Smooth muscle cell (in vitro differentiated cells): ENCODE results near the gene ZBTB7B. TPM values are rescaled to one million over a fixed set of nuclear protein-coding genes. Genes with fewer than 3 reads are reported as not detected.
A peak's percentile ranks its signal among the peaks of the same experiment; 100 is the strongest.

Source experiments
- DNase-seq: peaks from one replicate; lab custom pipeline; 2025; ENCODE audit not compliant: unreplicated experiment; lab: John Stamatoyannopoulos, UW
- H2AFZ ChIP-seq: fragments of 200-600 bp; sonication (generic); 2 replicates; pipeline ENCODE4 v1.6.0; 2016; ENCODE audit warnings: antibody characterized with exemption, low read depth, mild to moderate bottlenecking
- H3F3A ChIP-seq: fragments of 200-600 bp; sonication (generic); 2 replicates; pipeline ENCODE4 v1.6.0; 2017; ENCODE audit warnings: antibody characterized with exemption, low read depth
- H3K27ac ChIP-seq: fragments of 200-600 bp; sonication (generic); 2 replicates; pipeline ENCODE4 v1.5.1; 2016; ENCODE audit warnings: low read depth, mild to moderate bottlenecking
- H3K27me3 ChIP-seq: fragments of 200-600 bp; sonication (generic); 2 replicates; pipeline ENCODE4 v1.6.1; 2016; ENCODE audit warnings: low read depth, mild to moderate bottlenecking
- H3K36me3 ChIP-seq: fragments of 200-600 bp; sonication (generic); 2 replicates; pipeline ENCODE4 v1.5.1; 2016; ENCODE audit warnings: low read depth
- H3K4me1 ChIP-seq: fragments of 200-600 bp; sonication (generic); 2 replicates; pipeline ENCODE4 v1.5.1; 2016; ENCODE audit warnings: low read depth
- H3K4me2 ChIP-seq: fragments of 200-600 bp; sonication (generic); 2 replicates; pipeline ENCODE4 v1.6.0; 2016; ENCODE audit warnings: mild to moderate bottlenecking
- H3K4me3 ChIP-seq: fragments of 200-600 bp; sonication (generic); 2 replicates; pipeline ENCODE4 v1.5.1; 2016; ENCODE audit warnings: mild to moderate bottlenecking
- H3K79me2 ChIP-seq: fragments of 200-600 bp; sonication (generic); 2 replicates; pipeline ENCODE4 v1.6.0; 2016; ENCODE audit warnings: low read depth, mild to moderate bottlenecking
- H3K9ac ChIP-seq: fragments of 200-600 bp; sonication (generic); 2 replicates; pipeline ENCODE4 v1.6.0; 2016; ENCODE audit warnings: low read depth
- H3K9me3 ChIP-seq: fragments of 200-600 bp; sonication (generic); replicated peaks from 2 replicates; pipeline ENCODE4 v1.5.1; 2016; ENCODE audit warnings: low read depth
- H4K20me1 ChIP-seq: fragments of 200-600 bp; sonication (generic); 2 replicates; pipeline ENCODE4 v1.6.0; 2016; ENCODE audit warnings: low read depth
- whole genome bisulfite sequencing: methylation state at CpG from one replicate; pipeline ENCODE4 v1.1.7; 2016; ENCODE audit warnings: low lambda C conversion rate; 5-methylcytosine and 5-hydroxymethylcytosine counted together
- polyA plus RNA-seq: library from polyadenylated mRNA; unstranded; fragments of >200 nt; fragmentation: Nextera tagmentation; extraction: Ambion mirVana; gene quantifications from 2 replicates; pipeline ENCODE4 v1.2.1, GENCODE V29; 2016
- total RNA-seq: library from RNA; depleted of rRNA; stranded (reverse); fragments of >200 nt; gene quantifications from 2 replicates; pipeline ENCODE4 v1.2.3, GENCODE V29; 2014
- TF ChIP-seq, protein P1 (sequence below): fragments of 200-600 bp; sonication (generic); IDR thresholded peaks from 2 replicates; pipeline ENCODE4 v1.5.1; 2017; ENCODE audit warnings: borderline replicate concordance, mild to moderate bottlenecking, antibody characterized with exemption; ENCODE audit not compliant: insufficient read depth, poor library complexity, severe bottlenecking

ZBTB7B gene
- total and polyA plus RNA-seq, 2 experiments from 2014 or later = 7.5 to 15.5 TPM

DNA sequence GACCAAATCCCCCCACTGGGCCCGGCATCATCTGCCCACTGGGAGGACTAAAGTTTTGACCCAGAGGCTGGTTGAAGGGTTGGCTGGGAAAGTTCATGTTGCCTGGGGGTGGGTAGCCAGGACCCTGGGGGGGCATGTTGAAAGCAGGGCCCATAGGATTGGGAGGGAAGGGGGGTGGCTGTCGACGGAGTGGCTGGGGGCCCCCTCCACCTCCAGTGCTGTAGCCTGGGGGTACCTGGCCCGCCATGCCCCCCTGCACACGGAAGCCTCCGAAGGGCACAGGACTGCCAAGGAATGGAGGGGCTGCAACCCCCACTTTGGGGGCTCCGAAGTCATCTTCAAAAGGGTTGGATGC is 43.2 kb upstream of the ZBTB7B start:
- 95% methylated on average over 7 of the region's 7 CpGs for WGBS
- Histone ChIP-seq H3K27me3 (no peaks in the 10 kb centered on the region), H3K27ac (no peak overlapping the region), H2AFZ (no peak overlapping the region), H3K79me2 (peaks cover 15% of the 10 kb centered on the region), H3K9me3 (no peaks in the 10 kb centered on the region), H3K9ac (no peak overlapping the region), H3K4me1 (peaks cover 35% of the 10 kb centered on the region), H4K20me1 (no peaks in the 10 kb centered on the region), H3K36me3 (peaks cover 5% of the 10 kb centered on the region), H3K4me2 (no peak overlapping the region), H3F3A (peaks cover 4% of the 10 kb centered on the region), H3K4me3 (no peak overlapping the region)
- no peak for DNase-seq
- TF ChIP-seq, protein P1, sequence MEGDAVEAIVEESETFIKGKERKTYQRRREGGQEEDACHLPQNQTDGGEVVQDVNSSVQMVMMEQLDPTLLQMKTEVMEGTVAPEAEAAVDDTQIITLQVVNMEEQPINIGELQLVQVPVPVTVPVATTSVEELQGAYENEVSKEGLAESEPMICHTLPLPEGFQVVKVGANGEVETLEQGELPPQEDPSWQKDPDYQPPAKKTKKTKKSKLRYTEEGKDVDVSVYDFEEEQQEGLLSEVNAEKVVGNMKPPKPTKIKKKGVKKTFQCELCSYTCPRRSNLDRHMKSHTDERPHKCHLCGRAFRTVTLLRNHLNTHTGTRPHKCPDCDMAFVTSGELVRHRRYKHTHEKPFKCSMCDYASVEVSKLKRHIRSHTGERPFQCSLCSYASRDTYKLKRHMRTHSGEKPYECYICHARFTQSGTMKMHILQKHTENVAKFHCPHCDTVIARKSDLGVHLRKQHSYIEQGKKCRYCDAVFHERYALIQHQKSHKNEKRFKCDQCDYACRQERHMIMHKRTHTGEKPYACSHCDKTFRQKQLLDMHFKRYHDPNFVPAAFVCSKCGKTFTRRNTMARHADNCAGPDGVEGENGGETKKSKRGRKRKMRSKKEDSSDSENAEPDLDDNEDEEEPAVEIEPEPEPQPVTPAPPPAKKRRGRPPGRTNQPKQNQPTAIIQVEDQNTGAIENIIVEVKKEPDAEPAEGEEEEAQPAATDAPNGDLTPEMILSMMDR = no peak

GRCh38 chr1:154960446-154961136 is 42.0 kb upstream of the ZBTB7B start:
- H3K4me2 ChIP-seq = peak overlapping the region; percentile 95
- H3K4me3 ChIP-seq = peak overlapping the region; percentile 82
- H3K27ac ChIP-seq = peak overlapping the region; percentile 85
- DNase-seq = no peak
- H3K79me2 ChIP-seq = peaks cover 8% of the 10 kb centered on the region
- H4K20me1 ChIP-seq = peaks cover 3% of the 10 kb centered on the region
- H3K4me1 ChIP-seq = peaks cover 30% of the 10 kb centered on the region
- no peaks in the 10 kb centered on the region for H3K9me3 ChIP-seq
- peaks cover 5% of the 10 kb centered on the region for H3K36me3 ChIP-seq
- H3K27me3 ChIP-seq = no peaks in the 10 kb centered on the region
- TF ChIP-seq, protein P1 = no peak
- H2AFZ ChIP-seq = no peak overlapping the region
- peak overlapping the region; percentile 83 for H3K9ac ChIP-seq
- peaks cover 10% of the 10 kb centered on the region for H3F3A ChIP-seq
- 69% methylated on average over 10 of the region's 10 CpGs for WGBS

DNA sequence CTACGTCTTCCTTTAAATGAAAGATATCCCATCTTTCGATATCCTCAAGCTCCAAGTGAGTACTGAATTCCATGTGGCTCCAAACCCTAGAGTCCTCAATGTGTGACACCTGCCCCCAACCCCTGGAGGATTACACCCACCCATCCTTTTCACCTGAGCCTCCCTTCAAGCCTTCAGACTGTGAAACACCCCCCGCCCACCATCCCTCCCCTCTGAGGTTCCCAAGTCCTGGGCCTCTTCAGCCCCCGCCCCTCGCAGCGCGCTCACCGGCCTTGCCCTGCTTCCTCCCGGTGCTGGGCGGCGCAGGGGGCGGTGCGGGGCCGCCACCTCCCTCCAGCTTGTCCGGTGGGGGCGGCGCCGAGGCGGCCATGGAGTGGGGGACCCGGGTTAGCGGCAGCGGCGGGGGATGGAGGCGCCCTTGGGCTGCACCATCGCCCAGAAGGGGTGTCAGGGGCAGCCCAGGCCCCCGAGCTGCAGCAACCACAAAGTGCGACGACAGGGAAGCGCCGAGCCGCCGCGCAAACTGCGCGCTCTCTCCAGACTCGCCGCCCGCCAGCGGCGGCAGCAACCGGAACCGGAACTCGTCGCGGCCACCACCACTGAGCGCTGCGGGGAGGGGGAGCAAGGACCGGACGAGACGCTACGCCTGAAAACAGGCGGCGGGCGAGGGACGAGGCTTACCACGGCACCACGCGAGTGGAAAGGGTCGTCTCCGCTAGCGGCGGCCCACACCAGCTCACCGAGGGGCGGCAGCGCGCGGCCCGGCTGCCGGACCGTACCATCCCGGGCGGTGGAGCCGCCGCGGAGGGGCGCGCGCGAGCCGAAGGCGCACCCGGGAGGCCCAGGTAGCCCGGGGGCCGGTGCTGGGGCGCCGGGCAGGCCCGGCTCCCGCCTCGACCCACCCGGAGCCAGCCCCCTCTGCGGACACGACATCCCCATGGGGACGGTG is 41.1 kb upstream of the ZBTB7B start, which contains the start of gene PYGO2:
Gene PYGO2, minus strand, starts transcription at position 576 of the 949 bp plus-strand sequence. Its CDS starts 206 bp downstream, at position 370.
- WGBS = 2% methylated on average over 78 of the region's 93 CpGs
- Histone ChIP-seq H3K4me2 (peak within 1 kb of the TSS; percentile 95), H3K36me3 (peaks cover 5% of the 10 kb centered on the region), H2AFZ (no peak within 1 kb of the TSS), H3K9me3 (no peaks in the 10 kb centered on the region), H3K4me1 (peaks cover 28% of the 10 kb centered on the region), H3K27ac (peak within 1 kb of the TSS; percentile 85), H3F3A (peaks cover 17% of the 10 kb centered on the region), H3K4me3 (peak within 1 kb of the TSS; percentile 82), H3K9ac (peak within 1 kb of the TSS; percentile 83), H3K79me2 (peaks cover 10% of the 10 kb centered on the region), H3K27me3 (no peaks in the 10 kb centered on the region), H4K20me1 (peaks cover 7% of the 10 kb centered on the region)
- peak; percentile 66 for DNase-seq
- TF ChIP-seq, protein P1 = peak; percentile 54
